ENCODE measurements around the gene TTC21B.

The TTC21B gene

DNA sequence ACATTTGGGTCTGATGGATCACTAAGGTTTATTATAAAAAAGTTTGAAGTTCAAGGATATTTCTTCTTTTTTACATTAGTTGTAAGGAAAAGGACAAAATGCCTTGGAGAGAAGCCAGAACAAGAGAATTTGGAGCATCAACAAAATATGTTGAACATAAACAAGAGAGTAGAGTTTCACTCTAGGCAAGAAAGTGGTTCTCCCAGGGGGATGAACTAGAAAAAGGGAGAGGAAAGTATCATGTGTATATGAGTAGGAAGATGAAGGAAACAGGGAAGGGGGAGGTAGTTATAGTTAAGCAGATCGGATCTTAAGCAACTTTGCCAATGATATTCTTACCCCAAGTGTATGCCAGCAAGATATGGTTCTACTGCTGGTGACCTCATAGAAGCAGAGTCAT, 95.7 kb downstream of the TTC21B start:
- DNase-seq (ENCODE audit: low read depth in 1 of 2, low spot score in 1 of 2), result no peak
- no peaks in the 10 kb centered on the region for H3K27me3 ChIP-seq (ENCODE audit: insufficient read depth, poor library complexity, severe bottlenecking)
- TF ChIP-seq GABPA (IDR thresholded peaks at IDR 0.05; ENCODE audit: low read depth), result no peak
- TF ChIP-seq, protein P1, sequence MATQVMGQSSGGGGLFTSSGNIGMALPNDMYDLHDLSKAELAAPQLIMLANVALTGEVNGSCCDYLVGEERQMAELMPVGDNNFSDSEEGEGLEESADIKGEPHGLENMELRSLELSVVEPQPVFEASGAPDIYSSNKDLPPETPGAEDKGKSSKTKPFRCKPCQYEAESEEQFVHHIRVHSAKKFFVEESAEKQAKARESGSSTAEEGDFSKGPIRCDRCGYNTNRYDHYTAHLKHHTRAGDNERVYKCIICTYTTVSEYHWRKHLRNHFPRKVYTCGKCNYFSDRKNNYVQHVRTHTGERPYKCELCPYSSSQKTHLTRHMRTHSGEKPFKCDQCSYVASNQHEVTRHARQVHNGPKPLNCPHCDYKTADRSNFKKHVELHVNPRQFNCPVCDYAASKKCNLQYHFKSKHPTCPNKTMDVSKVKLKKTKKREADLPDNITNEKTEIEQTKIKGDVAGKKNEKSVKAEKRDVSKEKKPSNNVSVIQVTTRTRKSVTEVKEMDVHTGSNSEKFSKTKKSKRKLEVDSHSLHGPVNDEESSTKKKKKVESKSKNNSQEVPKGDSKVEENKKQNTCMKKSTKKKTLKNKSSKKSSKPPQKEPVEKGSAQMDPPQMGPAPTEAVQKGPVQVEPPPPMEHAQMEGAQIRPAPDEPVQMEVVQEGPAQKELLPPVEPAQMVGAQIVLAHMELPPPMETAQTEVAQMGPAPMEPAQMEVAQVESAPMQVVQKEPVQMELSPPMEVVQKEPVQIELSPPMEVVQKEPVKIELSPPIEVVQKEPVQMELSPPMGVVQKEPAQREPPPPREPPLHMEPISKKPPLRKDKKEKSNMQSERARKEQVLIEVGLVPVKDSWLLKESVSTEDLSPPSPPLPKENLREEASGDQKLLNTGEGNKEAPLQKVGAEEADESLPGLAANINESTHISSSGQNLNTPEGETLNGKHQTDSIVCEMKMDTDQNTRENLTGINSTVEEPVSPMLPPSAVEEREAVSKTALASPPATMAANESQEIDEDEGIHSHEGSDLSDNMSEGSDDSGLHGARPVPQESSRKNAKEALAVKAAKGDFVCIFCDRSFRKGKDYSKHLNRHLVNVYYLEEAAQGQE (IDR thresholded peaks at IDR 0.05; ENCODE audit: insufficient replicate concordance, low read depth), result no peak
- TF ChIP-seq POLR2AphosphoS5 (IDR thresholded peaks at IDR 0.05; ENCODE audit: low read depth), result no peak
- TF ChIP-seq SPI1 (IDR thresholded peaks at IDR 0.05; ENCODE audit: borderline replicate concordance, low read depth), result no peak
- TF ChIP-seq, protein P2, sequence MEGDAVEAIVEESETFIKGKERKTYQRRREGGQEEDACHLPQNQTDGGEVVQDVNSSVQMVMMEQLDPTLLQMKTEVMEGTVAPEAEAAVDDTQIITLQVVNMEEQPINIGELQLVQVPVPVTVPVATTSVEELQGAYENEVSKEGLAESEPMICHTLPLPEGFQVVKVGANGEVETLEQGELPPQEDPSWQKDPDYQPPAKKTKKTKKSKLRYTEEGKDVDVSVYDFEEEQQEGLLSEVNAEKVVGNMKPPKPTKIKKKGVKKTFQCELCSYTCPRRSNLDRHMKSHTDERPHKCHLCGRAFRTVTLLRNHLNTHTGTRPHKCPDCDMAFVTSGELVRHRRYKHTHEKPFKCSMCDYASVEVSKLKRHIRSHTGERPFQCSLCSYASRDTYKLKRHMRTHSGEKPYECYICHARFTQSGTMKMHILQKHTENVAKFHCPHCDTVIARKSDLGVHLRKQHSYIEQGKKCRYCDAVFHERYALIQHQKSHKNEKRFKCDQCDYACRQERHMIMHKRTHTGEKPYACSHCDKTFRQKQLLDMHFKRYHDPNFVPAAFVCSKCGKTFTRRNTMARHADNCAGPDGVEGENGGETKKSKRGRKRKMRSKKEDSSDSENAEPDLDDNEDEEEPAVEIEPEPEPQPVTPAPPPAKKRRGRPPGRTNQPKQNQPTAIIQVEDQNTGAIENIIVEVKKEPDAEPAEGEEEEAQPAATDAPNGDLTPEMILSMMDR (IDR thresholded peaks at IDR 0.05; ENCODE audit: insufficient read depth, low read length), result no peak
- no peak overlapping the region for H3K27ac ChIP-seq (replicated peaks)
- H3K4me3 ChIP-seq (replicated peaks; ENCODE audit: insufficient read depth, low read length), result no peak overlapping the region

DNA sequence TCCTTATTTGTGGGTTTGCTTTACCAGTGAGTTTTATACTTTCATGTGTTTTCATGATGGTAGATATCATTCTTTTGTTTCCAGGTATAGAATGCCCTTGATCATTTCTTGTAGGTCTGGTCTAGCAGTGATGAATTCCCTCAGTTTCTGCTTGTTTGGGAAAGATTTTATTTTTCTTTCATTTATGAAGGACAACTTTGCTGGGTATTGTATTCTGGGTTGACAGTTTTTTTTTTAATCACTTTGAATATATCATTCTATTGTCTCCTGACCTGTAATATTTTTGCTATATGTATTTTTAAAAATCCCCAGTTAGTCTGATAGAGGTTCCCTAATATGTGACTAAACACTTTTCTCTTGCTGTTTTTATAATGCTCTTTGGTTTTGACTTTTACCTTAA, 101.2 kb downstream of the TTC21B start:
- Histone ChIP-seq H3K27ac (replicated peaks) (no peak overlapping the region), H3K4me3 (replicated peaks; ENCODE audit: insufficient read depth, low read length) (no peak overlapping the region), H3K27me3 (ENCODE audit: insufficient read depth, poor library complexity, severe bottlenecking) (no peaks in the 10 kb centered on the region)
- DNase-seq (ENCODE audit: low read depth in 1 of 2, low spot score in 1 of 2), result no peak
- TF ChIP-seq SPI1 (IDR thresholded peaks at IDR 0.05; ENCODE audit: borderline replicate concordance, low read depth) (no peak), POLR2AphosphoS5 (IDR thresholded peaks at IDR 0.05; ENCODE audit: low read depth) (no peak), GABPA (IDR thresholded peaks at IDR 0.05; ENCODE audit: low read depth) (no peak)
- TF ChIP-seq, protein P1 (IDR thresholded peaks at IDR 0.05; ENCODE audit: insufficient replicate concordance, low read depth), result no peak
- TF ChIP-seq, protein P2 (IDR thresholded peaks at IDR 0.05; ENCODE audit: insufficient read depth, low read length), result no peak

DNA sequence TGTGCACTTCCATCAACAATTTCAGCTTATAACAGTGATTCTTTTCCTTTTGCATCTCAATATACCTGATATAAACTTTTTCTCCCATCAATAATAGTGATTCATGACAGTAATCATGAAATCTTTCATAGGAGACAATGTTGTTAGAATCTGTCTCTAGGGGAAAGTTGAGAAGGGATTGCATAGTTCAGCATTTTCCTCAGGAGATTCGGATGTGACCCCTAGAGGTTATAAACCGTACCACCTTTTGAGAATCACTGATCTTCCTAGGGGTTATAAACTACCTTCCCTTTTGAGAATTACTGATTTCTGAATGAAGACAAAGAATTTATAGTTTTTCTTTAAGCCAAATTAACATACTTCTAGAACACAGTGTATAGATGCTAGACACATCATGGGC, 106.6 kb downstream of the TTC21B start:
- TF ChIP-seq SPI1 (IDR thresholded peaks at IDR 0.05; ENCODE audit: borderline replicate concordance, low read depth) (no peak), GABPA (IDR thresholded peaks at IDR 0.05; ENCODE audit: low read depth) (no peak), POLR2AphosphoS5 (IDR thresholded peaks at IDR 0.05; ENCODE audit: low read depth) (no peak)
- TF ChIP-seq, protein P1 (IDR thresholded peaks at IDR 0.05; ENCODE audit: insufficient replicate concordance, low read depth), result no peak
- TF ChIP-seq, protein P2 (IDR thresholded peaks at IDR 0.05; ENCODE audit: insufficient read depth, low read length), result no peak
- no peak for DNase-seq (ENCODE audit: low read depth in 1 of 2, low spot score in 1 of 2)

More for the DNA sequence above, 106.6 kb downstream of the TTC21B start:
- H3K4me3 ChIP-seq (replicated peaks; ENCODE audit: insufficient read depth, low read length), result no peak overlapping the region
- H3K27me3 ChIP-seq (ENCODE audit: insufficient read depth, poor library complexity, severe bottlenecking), result no peaks in the 10 kb centered on the region
- no peak overlapping the region for H3K27ac ChIP-seq (replicated peaks)

Data from HL-60 (cell line).